Activated naive CD8-positive, alpha-beta T cell treated with anti-CD3 and anti-CD28 coated beads for 36 hours (primary cell): ENCODE measurements around the gene ING3. TPM values are rescaled to one million over a fixed set of nuclear protein-coding genes. Genes with fewer than 3 reads are reported as not detected.
"Not testable (repeated sequence)": the region's sequence is repeated elsewhere in the genome, so short reads cannot be mapped to it uniquely, and the experiment has no call there.

ENCODE experiments used
- DNase-seq: peaks from one replicate; pipeline ENCODE4 v3.0.0; 2021
- H3K27ac Mint-ChIP-seq: one replicate; pipeline ENCODE4 v1.8.0; 2022; ENCODE audit warnings: mild to moderate bottlenecking, moderate library complexity, mixed read lengths
- H3K27me3 Mint-ChIP-seq: one replicate; pipeline ENCODE4 v1.8.0; 2022; ENCODE audit warnings: mild to moderate bottlenecking, mixed read lengths
- H3K36me3 Mint-ChIP-seq: one replicate; pipeline ENCODE4 v1.8.0; 2021; ENCODE audit warnings: mild to moderate bottlenecking, mixed read lengths
- H3K4me1 Mint-ChIP-seq: one replicate; pipeline ENCODE4 v1.8.0; 2021; ENCODE audit warnings: mixed read lengths
- H3K4me3 Mint-ChIP-seq: one replicate; pipeline ENCODE4 v1.8.0; 2022; ENCODE audit warnings: mild to moderate bottlenecking, moderate library complexity, mixed read lengths
- H3K9me3 Mint-ChIP-seq: one replicate; pipeline ENCODE4 v1.8.0; 2022; ENCODE audit warnings: mixed read lengths
- total RNA-seq, 2 experiments: library from RNA; stranded (reverse); gene quantifications; one replicate each; pipeline ENCODE4 v1.2.3, GENCODE V29; 2021

ING3 gene
- total RNA-seq, 2 experiments from 2014 or later: 27.5 to 28.6 TPM

- peaks cover 9% of the 10 kb centered on the region for H3K4me1 Mint-ChIP-seq
- H3K27me3 Mint-ChIP-seq: peaks cover 14% of the 10 kb centered on the region
- no peak overlapping the region for H3K27ac Mint-ChIP-seq
- no peak for DNase-seq
- no peaks in the 10 kb centered on the region for H3K9me3 Mint-ChIP-seq
- H3K36me3 Mint-ChIP-seq: no peaks in the 10 kb centered on the region
- no peak overlapping the region for H3K4me3 Mint-ChIP-seq
Measured at GRCh38 chr7:121001234-121001906, 50.8 kb downstream of the ING3 start.

- Mint-ChIP-seq H3K27me3 (peaks cover 20% of the 10 kb centered on the region), H3K36me3 (no peaks in the 10 kb centered on the region), H3K27ac (no peak overlapping the region), H3K4me1 (peaks cover 4% of the 10 kb centered on the region), H3K9me3 (no peaks in the 10 kb centered on the region), H3K4me3 (no peak overlapping the region)
- no peak for DNase-seq
Measured at GRCh38 chr7:121002048-121002756, 51.6 kb downstream of the ING3 start.

- DNase-seq: no peak
- H3K9me3 Mint-ChIP-seq: no peaks in the 10 kb centered on the region
- no peaks in the 10 kb centered on the region for H3K36me3 Mint-ChIP-seq
- H3K27ac Mint-ChIP-seq: no peak overlapping the region
- no peak overlapping the region for H3K4me3 Mint-ChIP-seq
- H3K4me1 Mint-ChIP-seq: peaks cover 4% of the 10 kb centered on the region
- peaks cover 20% of the 10 kb centered on the region for H3K27me3 Mint-ChIP-seq
Measured at GRCh38 chr7:121002757-121003200, 52.2 kb downstream of the ING3 start.

- no peaks in the 10 kb centered on the region for H3K9me3 Mint-ChIP-seq
- H3K36me3 Mint-ChIP-seq: no peaks in the 10 kb centered on the region
- DNase-seq: no peak
- no peak overlapping the region for H3K4me3 Mint-ChIP-seq
- H3K4me1 Mint-ChIP-seq: peaks cover 4% of the 10 kb centered on the region
- peaks cover 25% of the 10 kb centered on the region for H3K27me3 Mint-ChIP-seq
- no peak overlapping the region for H3K27ac Mint-ChIP-seq
Measured at GRCh38 chr7:121003986-121004685, 53.6 kb downstream of the ING3 start.

GRCh38 chr7:121005058-121005457, 54.5 kb downstream of the ING3 start:
- H3K36me3 Mint-ChIP-seq, H3K4me1 Mint-ChIP-seq, DNase-seq, H3K9me3 Mint-ChIP-seq, H3K4me3 Mint-ChIP-seq, H3K27ac Mint-ChIP-seq: not testable (repeated sequence)
- peaks cover 25% of the 10 kb centered on the region for H3K27me3 Mint-ChIP-seq

- H3K36me3 Mint-ChIP-seq: no peaks in the 10 kb centered on the region
- peaks cover 25% of the 10 kb centered on the region for H3K27me3 Mint-ChIP-seq
- H3K4me3 Mint-ChIP-seq: no peak overlapping the region
- H3K9me3 Mint-ChIP-seq: no peaks in the 10 kb centered on the region
- DNase-seq: no peak
- H3K4me1 Mint-ChIP-seq: no peaks in the 10 kb centered on the region
- no peak overlapping the region for H3K27ac Mint-ChIP-seq
Measured at GRCh38 chr7:121005996-121006584, 55.5 kb downstream of the ING3 start.

GRCh38 chr7:121006711-121007315, 56.2 kb downstream of the ING3 start:
- Mint-ChIP-seq H3K27me3 (peaks cover 25% of the 10 kb centered on the region), H3K4me3 (no peak overlapping the region), H3K27ac (no peak overlapping the region), H3K9me3 (no peaks in the 10 kb centered on the region), H3K36me3 (no peaks in the 10 kb centered on the region), H3K4me1 (no peaks in the 10 kb centered on the region)
- no peak for DNase-seq

GRCh38 chr7:121008816-121009215, 58.2 kb downstream of the ING3 start:
- Mint-ChIP-seq H3K36me3 (no peaks in the 10 kb centered on the region), H3K27me3 (peaks cover 21% of the 10 kb centered on the region), H3K4me3 (no peak overlapping the region), H3K4me1 (no peaks in the 10 kb centered on the region), H3K9me3 (no peaks in the 10 kb centered on the region), H3K27ac (no peak overlapping the region)
- DNase-seq: no peak

- DNase-seq: no peak
- H3K4me1 Mint-ChIP-seq: no peaks in the 10 kb centered on the region
- H3K36me3 Mint-ChIP-seq: no peaks in the 10 kb centered on the region
- no peak overlapping the region for H3K27ac Mint-ChIP-seq
- no peak overlapping the region for H3K4me3 Mint-ChIP-seq
- H3K9me3 Mint-ChIP-seq: no peaks in the 10 kb centered on the region
- peaks cover 10% of the 10 kb centered on the region for H3K27me3 Mint-ChIP-seq
Measured at GRCh38 chr7:121011401-121011800, 60.8 kb downstream of the ING3 start.

- DNase-seq: no peak
- no peaks in the 10 kb centered on the region for H3K36me3 Mint-ChIP-seq
- H3K27me3 Mint-ChIP-seq: peaks cover 5% of the 10 kb centered on the region
- no peaks in the 10 kb centered on the region for H3K9me3 Mint-ChIP-seq
- H3K4me3 Mint-ChIP-seq: no peak overlapping the region
- H3K27ac Mint-ChIP-seq: no peak overlapping the region
- H3K4me1 Mint-ChIP-seq: no peaks in the 10 kb centered on the region
Measured at GRCh38 chr7:121012170-121012874, 61.7 kb downstream of the ING3 start.

GRCh38 chr7:121012919-121013318, 62.3 kb downstream of the ING3 start:
- H3K4me1 Mint-ChIP-seq: no peaks in the 10 kb centered on the region

GRCh38 chr7:121015560-121015959, 65.0 kb downstream of the ING3 start:
- DNase-seq: no peak
- H3K27me3 Mint-ChIP-seq: no peaks in the 10 kb centered on the region
- no peak overlapping the region for H3K27ac Mint-ChIP-seq
- no peaks in the 10 kb centered on the region for H3K36me3 Mint-ChIP-seq
- H3K9me3 Mint-ChIP-seq: no peaks in the 10 kb centered on the region
- no peak overlapping the region for H3K4me3 Mint-ChIP-seq
- no peaks in the 10 kb centered on the region for H3K4me1 Mint-ChIP-seq

More at GRCh38 chr7:121012919-121013318, 62.3 kb downstream of the ING3 start:
- Mint-ChIP-seq H3K4me3 (no peak overlapping the region), H3K9me3 (no peaks in the 10 kb centered on the region), H3K36me3 (no peaks in the 10 kb centered on the region), H3K27me3 (peaks cover 5% of the 10 kb centered on the region), H3K27ac (no peak overlapping the region)
- DNase-seq: no peak

- H3K4me3 Mint-ChIP-seq: no peak overlapping the region
- no peaks in the 10 kb centered on the region for H3K9me3 Mint-ChIP-seq
- DNase-seq: no peak
- no peaks in the 10 kb centered on the region for H3K4me1 Mint-ChIP-seq
- no peak overlapping the region for H3K27ac Mint-ChIP-seq
- no peaks in the 10 kb centered on the region for H3K36me3 Mint-ChIP-seq
- no peaks in the 10 kb centered on the region for H3K27me3 Mint-ChIP-seq
Measured at GRCh38 chr7:121016966-121017365, 66.4 kb downstream of the ING3 start.

GRCh38 chr7:121017586-121017985, 67.0 kb downstream of the ING3 start:
- Mint-ChIP-seq H3K27me3 (no peaks in the 10 kb centered on the region), H3K4me1 (no peaks in the 10 kb centered on the region), H3K9me3 (no peaks in the 10 kb centered on the region), H3K4me3 (no peak overlapping the region), H3K27ac (no peak overlapping the region), H3K36me3 (no peaks in the 10 kb centered on the region)
- no peak for DNase-seq
